H1 (cell line): ENCODE measurements around the gene SERTAD2. TPM values are rescaled to one million over a fixed set of nuclear protein-coding genes. Genes with fewer than 3 reads are reported as not detected.

Experiments
- EP300 ChIP-seq, 2 experiments: IDR thresholded peaks; 1 replicate in 1 of 2; 2 replicates in 1 of 2; pipeline ENCODE4 v1.6.1; 2011 to 2012; ENCODE audit warnings: low read depth in 2 of 2, low read length in 2 of 2, mild to moderate bottlenecking in 2 of 2, borderline replicate concordance in 1 of 2, inconsistent platforms in 1 of 2, moderate library complexity in 1 of 2
- RBBP5 ChIP-seq: IDR thresholded peaks from 2 replicates; pipeline ENCODE4 v1.7.1; 2012; ENCODE audit warnings: low read depth, mild to moderate bottlenecking, inconsistent platforms, low read length, moderate library complexity, borderline replicate concordance
- RXRA ChIP-seq: IDR thresholded peaks from 2 replicates; pipeline ENCODE4 v1.6.1; 2011; ENCODE audit warnings: low read depth, mild to moderate bottlenecking, low read length, moderate library complexity; ENCODE audit not compliant: insufficient read depth
- SIN3A ChIP-seq, 2 experiments: IDR thresholded peaks in 1 of 2; conservative IDR thresholded peaks in 1 of 2; 2 replicates each; pipeline ENCODE4 v1.6.1; 2011 to 2012; ENCODE audit warnings: low read length in 2 of 2, improper control_type of control experiment in 1 of 2, low read depth in 1 of 2, mild to moderate bottlenecking in 1 of 2
- ZNF274 ChIP-seq: IDR thresholded peaks from 2 replicates; pipeline ENCODE4 v1.7.0; 2012; ENCODE audit warnings: low read length, borderline replicate concordance; ENCODE audit errors: extremely low read depth
- polyA plus RNA-seq, 7 experiments: library from polyadenylated mRNA; depleted of rRNA in 3 of 7; stranded (reverse) in 5 of 7; unstranded in 2 of 7; fragments of >200 nt in 5 of 7; fragments of 200-250 nt in 2 of 7; gene quantifications; 1 replicate in 5 of 7; 2 replicates in 1 of 7; 4 replicates in 1 of 7; pipeline versions ENCODE4 v1.2.1 to v1.2.3, GENCODE V29; 2011 to 2013; ENCODE audit warnings: missing spikeins in 2 of 7, mixed read lengths in 2 of 7
- total RNA-seq: library from RNA; stranded (reverse); fragmentation: NEBNext Ultra II Directional; extraction: Animal tissue kit (Norgen Biotek cat#: 25700); gene quantifications from 2 replicates; pipeline ENCODE4 v1.2.1, GENCODE V29; 2021

SERTAD2 gene
- total and polyA plus RNA-seq, 2 of the 8 experiments (the other 6 are each of a cell fraction or from before 2014, with no cell fraction given): 2.9 to 4.5 TPM

- no peak for TF ChIP-seq EP300 (IDR thresholded peaks at IDR 0.05; ENCODE audit: borderline replicate concordance in 1 of 2, low read depth in 2 of 2, low read length in 2 of 2)
- TF ChIP-seq SIN3A (conservative IDR thresholded peaks at IDR 0.05 in 1 of 2, IDR thresholded peaks at IDR 0.05 in 1 of 2; ENCODE audit: low read depth in 1 of 2, low read length in 2 of 2): no peak
- TF ChIP-seq RBBP5: no peak
- no peak for TF ChIP-seq RXRA
- TF ChIP-seq ZNF274: no peak
These were observed 5.5 kb upstream of the SERTAD2 start (continued) for GRCh38 chr2:64659252-64659651.
